GM23338 (cell line): ENCODE results near the gene RBM38. TPM values are rescaled to one million over a fixed set of nuclear protein-coding genes. Genes with fewer than 3 reads are reported as not detected.
A peak's percentile ranks its signal among the peaks of the same experiment; 100 is the strongest.

Experiments
- ATAC-seq: fragments of 200-7000 bp; cut with Tn5 transposase; 3 replicates; pipeline ENCODE4 v1.9.1; 2020
- DNase-seq: peaks from one replicate; pipeline ENCODE4 v3.0.0-alpha.2; 2015; ENCODE audit warnings: low spot score
- H2AFZ ChIP-seq: fragments of 200-600 bp; sonication (generic); 2 replicates; pipeline ENCODE4 v1.8.0; 2016; ENCODE audit warnings: antibody characterized with exemption, mild to moderate bottlenecking, moderate library complexity
- H3F3A ChIP-seq: fragments of 200-600 bp; sonication (generic); replicated peaks from 2 replicates; pipeline ENCODE4 v1.8.0; 2017; ENCODE audit warnings: antibody characterized with exemption, mixed run types, low read depth
- H3K27ac ChIP-seq: fragments of 200-600 bp; sonication (generic); 2 replicates; pipeline ENCODE4 v1.6.1; 2016; ENCODE audit warnings: low read depth
- H3K27me3 ChIP-seq: fragments of 200-600 bp; sonication (generic); 2 replicates; pipeline ENCODE4 v1.8.0; 2016; ENCODE audit warnings: mild to moderate bottlenecking, mixed run types, moderate library complexity; ENCODE audit not compliant: insufficient read depth
- H3K36me3 ChIP-seq: fragments of 200-600 bp; sonication (generic); 2 replicates; pipeline ENCODE4 v1.8.0; 2016; ENCODE audit warnings: mild to moderate bottlenecking; ENCODE audit not compliant: insufficient read depth
- H3K4me1 ChIP-seq: fragments of 200-600 bp; sonication (generic); 2 replicates; pipeline ENCODE4 v1.8.0; 2016; ENCODE audit warnings: mild to moderate bottlenecking, moderate library complexity; ENCODE audit not compliant: insufficient read depth
- H3K4me2 ChIP-seq: fragments of 200-600 bp; sonication (generic); 2 replicates; pipeline ENCODE4 v1.7.1; 2017; ENCODE audit warnings: mixed run types
- H3K4me3 ChIP-seq: fragments of 200-600 bp; sonication (generic); 2 replicates; pipeline ENCODE4 v1.6.1; 2016; ENCODE audit warnings: mixed run types
- H3K79me2 ChIP-seq: fragments of 200-600 bp; sonication (generic); replicated peaks from 2 replicates; pipeline ENCODE4 v1.8.0; 2017; ENCODE audit warnings: mild to moderate bottlenecking; ENCODE audit not compliant: insufficient read depth
- H3K9me2 ChIP-seq: fragments of 200-600 bp; sonication (generic); 2 replicates; pipeline ENCODE4 v1.8.0; 2017; ENCODE audit not compliant: insufficient read depth
- H4K20me1 ChIP-seq: fragments of 200-600 bp; sonication (generic); replicated peaks from 2 replicates; pipeline ENCODE4 v1.8.0; 2017; ENCODE audit warnings: mild to moderate bottlenecking; ENCODE audit not compliant: insufficient read depth
- H3K27ac Mint-ChIP-seq: 2 replicates; pipeline ENCODE4 v1.8.0; 2020; ENCODE audit warnings: inconsistent platforms, mild to moderate bottlenecking, moderate library complexity, mixed read lengths
- H3K27me3 Mint-ChIP-seq: 3 replicates; pipeline ENCODE4 v1.8.0; 2022; ENCODE audit warnings: low read depth, mild to moderate bottlenecking, moderate library complexity, mixed read lengths, inconsistent platforms; ENCODE audit not compliant: insufficient read depth, poor library complexity
- H3K36me3 Mint-ChIP-seq: 3 replicates; pipeline ENCODE4 v1.8.0; 2021; ENCODE audit warnings: low read depth, mild to moderate bottlenecking, inconsistent platforms, moderate library complexity, mixed read lengths
- H3K4me1 Mint-ChIP-seq: 3 replicates; pipeline ENCODE4 v1.8.0; 2020; ENCODE audit warnings: mild to moderate bottlenecking, inconsistent platforms, mixed read lengths
- H3K4me3 Mint-ChIP-seq: 3 replicates; pipeline ENCODE4 v1.8.0; 2021; ENCODE audit warnings: moderate library complexity, mild to moderate bottlenecking, inconsistent platforms, mixed read lengths
- H3K9me3 Mint-ChIP-seq: 3 replicates; pipeline ENCODE4 v1.8.0; 2020; ENCODE audit warnings: moderate library complexity, mild to moderate bottlenecking, inconsistent platforms, mixed read lengths
- CREB1 ChIP-seq: fragments of 250-450 bp; sonication (Bioruptor Pico); IDR thresholded peaks from 2 replicates; pipeline ENCODE4 v1.5.0; 2020; ENCODE audit warnings: low read depth, mild to moderate bottlenecking, moderate library complexity
- ETS1 ChIP-seq: IDR thresholded peaks from 2 replicates; pipeline ENCODE4 v1.6.1; 2016; ENCODE audit warnings: antibody characterized with exemption
- EZH2 ChIP-seq: fragments of 200-600 bp; sonication (generic); IDR thresholded peaks from one replicate; pipeline ENCODE4 v1.8.0; 2017; ENCODE audit warnings: antibody characterized with exemption, mild to moderate bottlenecking, low read depth; ENCODE audit not compliant: unreplicated experiment
- EZH2phosphoT487 ChIP-seq: fragments of 200-600 bp; sonication (generic); IDR thresholded peaks from one replicate; pipeline ENCODE4 v1.8.1; 2018; ENCODE audit warnings: antibody characterized with exemption; ENCODE audit not compliant: unreplicated experiment
- JUNB ChIP-seq: IDR thresholded peaks from one replicate; pipeline ENCODE4 v1.6.1; 2016; ENCODE audit warnings: antibody characterized with exemption; ENCODE audit not compliant: unreplicated experiment
- NANOG ChIP-seq: IDR thresholded peaks from 2 replicates; pipeline ENCODE4 v1.6.1; 2016; ENCODE audit warnings: antibody characterized with exemption, borderline replicate concordance
- POLR2AphosphoS5 ChIP-seq: IDR thresholded peaks from 2 replicates; pipeline ENCODE4 v1.6.1; 2016; ENCODE audit warnings: antibody characterized with exemption, low read depth
- REST ChIP-seq: IDR thresholded peaks from one replicate; pipeline ENCODE4 v1.6.1; 2018; ENCODE audit warnings: antibody characterized with exemption; ENCODE audit not compliant: unreplicated experiment
- STAT1 ChIP-seq: IDR thresholded peaks from one replicate; pipeline ENCODE4 v1.6.1; 2016; ENCODE audit warnings: antibody characterized with exemption; ENCODE audit not compliant: unreplicated experiment
- ZNF114 ChIP-seq: fragments of 250-450 bp; sonication (Bioruptor Pico); IDR thresholded peaks from 2 replicates; pipeline ENCODE4 v1.5.0; 2020; ENCODE audit warnings: mild to moderate bottlenecking, moderate library complexity
- ZNF331 ChIP-seq: fragments of 250-450 bp; sonication (Bioruptor Pico); IDR thresholded peaks from 2 replicates; pipeline ENCODE4 v1.5.0; 2020; ENCODE audit warnings: low read depth, mild to moderate bottlenecking, moderate library complexity
- polyA plus RNA-seq: library from polyadenylated mRNA; unstranded; fragments of >200 nt; fragmentation: Nextera tagmentation; extraction: Ambion mirVana; gene quantifications from 2 replicates; pipeline ENCODE4 v1.2.1, GENCODE V29; 2016
- total RNA-seq: library from RNA; depleted of rRNA; stranded (reverse); fragments of >200 nt; shearing (Covaris generic); gene quantifications from 2 replicates; pipeline ENCODE4 v1.2.3, GENCODE V29; 2014

RBM38 gene
- total and polyA plus RNA-seq, 2 experiments from 2014 or later = 22.9 to 80.5 TPM

GRCh38 chr20:57351042-57351783, 40.0 kb upstream of the RBM38 start, which contains the start of gene RAE1:
Gene RAE1 (plus strand): TSS chr20:57351255. CDS start chr20:57354039, 2,784 bp downstream.
- Mint-ChIP-seq H3K27me3 (peaks cover 9% of the 10 kb centered on the region), H3K4me3 (peak within 1 kb of the TSS; percentile 93), H3K4me1 (peaks cover 8% of the 10 kb centered on the region), H3K9me3 (peaks cover 2% of the 10 kb centered on the region; the same call in 1 of the 3 replicates), H3K27ac (peak within 1 kb of the TSS; percentile 89), H3K36me3 (peaks cover 34% of the 10 kb centered on the region)
- H2AFZ ChIP-seq = peak within 1 kb of the TSS; percentile 92
- peaks cover 33% of the 10 kb centered on the region for H3K79me2 ChIP-seq
- peak within 1 kb of the TSS; percentile 93 for H3K4me2 ChIP-seq
- peak within 1 kb of the TSS; percentile 73; the same call in 1 of the 2 replicates for H3K27ac ChIP-seq
- H3K36me3 ChIP-seq = peaks cover 27% of the 10 kb centered on the region; the same call in 1 of the 2 replicates
- H3F3A ChIP-seq = no peaks in the 10 kb centered on the region
- peaks cover 13% of the 10 kb centered on the region; the same call in 1 of the 2 replicates for H4K20me1 ChIP-seq
- DNase-seq = peak; percentile 95
- H3K4me3 ChIP-seq = peak within 1 kb of the TSS; percentile 80
- H3K9me2 ChIP-seq = no peaks in the 10 kb centered on the region
- TF ChIP-seq EZH2 = no peak
- no peak for TF ChIP-seq NANOG
- no peak for TF ChIP-seq EZH2phosphoT487
- peak; percentile 65 for TF ChIP-seq POLR2AphosphoS5
- peak; percentile 34 for TF ChIP-seq ETS1
- no peak for TF ChIP-seq STAT1
- no peak for TF ChIP-seq REST
- TF ChIP-seq CREB1 (CRISPR knock-in tag) = peak; percentile 62; the same call in 1 of the 2 replicates
- TF ChIP-seq ZNF114 (CRISPR knock-in tag) = no peak
- TF ChIP-seq JUNB = no peak
- TF ChIP-seq ZNF331 = no peak
- 0 out of 2 replicates have a peak, but pooled peaks cover 8% of the 10 kb centered on the region for H3K4me1 ChIP-seq
- ATAC-seq = peak; percentile 82
- 0 out of 2 replicates have a peak, but pooled peaks cover 6% of the 10 kb centered on the region for H3K27me3 ChIP-seq
